Measurements from ENCODE around the gene NSMCE1.

The NSMCE1 gene

GRCh38 chr16:27191352-27191924, 77.1 kb downstream of the NSMCE1 start:
- DNase-seq, result no peak

GRCh38 chr16:27190316-27190871, 78.2 kb downstream of the NSMCE1 start:
- no peak for DNase-seq

DNA sequence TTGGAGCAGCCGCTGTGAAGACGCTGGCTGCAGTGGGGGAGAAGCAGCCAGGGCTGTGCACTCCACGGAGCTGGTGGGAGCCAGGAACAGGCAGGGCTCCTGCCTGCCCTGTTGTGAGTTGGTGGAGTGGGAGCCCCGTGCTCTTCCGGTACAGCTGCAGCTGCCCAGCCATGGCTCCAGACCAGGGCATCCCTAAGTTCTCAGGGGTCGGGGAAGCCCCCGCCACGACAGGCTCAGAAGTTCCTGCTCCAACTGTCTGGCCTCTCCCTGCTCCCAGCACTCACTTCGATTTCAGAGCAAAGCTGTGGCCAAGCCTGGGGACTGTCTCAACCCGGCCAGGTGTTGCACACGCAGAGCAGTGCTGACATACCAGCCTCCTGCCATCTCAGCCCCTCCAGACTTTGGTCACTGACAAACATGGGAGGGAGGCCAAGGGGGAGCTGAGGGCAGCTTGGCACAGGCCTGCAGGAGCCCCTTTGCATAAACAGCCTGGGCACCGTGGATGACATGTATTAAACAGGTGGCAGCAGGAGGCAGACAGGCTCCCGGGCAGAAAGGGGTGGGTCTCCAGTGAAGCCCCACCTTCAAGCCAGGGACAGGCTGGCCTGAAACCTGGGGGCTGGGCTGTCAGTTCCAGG, 79.1 kb downstream of the NSMCE1 start:
- DNase-seq, result no peak

- DNase-seq, result no peak
Measured at GRCh38 chr16:27188633-27189032, 79.9 kb downstream of the NSMCE1 start.

DNA sequence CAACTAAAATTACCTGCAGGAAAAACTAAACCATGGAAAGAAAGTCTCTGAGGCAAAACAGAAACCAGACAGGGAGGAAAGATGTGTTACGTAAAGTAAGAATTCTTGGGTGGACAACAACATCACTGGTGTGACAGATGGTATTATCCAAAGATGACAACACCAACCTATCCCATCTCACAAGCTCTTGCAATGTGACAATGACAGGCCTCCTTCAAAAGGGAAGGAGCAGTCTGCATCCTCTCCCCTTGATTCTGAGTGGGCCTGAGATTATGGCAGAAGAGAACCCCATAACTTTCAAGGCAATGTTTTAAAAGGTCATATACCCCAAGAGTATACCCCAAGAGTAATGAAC, 82.8 kb downstream of the NSMCE1 start:
- no peak for DNase-seq

DNA sequence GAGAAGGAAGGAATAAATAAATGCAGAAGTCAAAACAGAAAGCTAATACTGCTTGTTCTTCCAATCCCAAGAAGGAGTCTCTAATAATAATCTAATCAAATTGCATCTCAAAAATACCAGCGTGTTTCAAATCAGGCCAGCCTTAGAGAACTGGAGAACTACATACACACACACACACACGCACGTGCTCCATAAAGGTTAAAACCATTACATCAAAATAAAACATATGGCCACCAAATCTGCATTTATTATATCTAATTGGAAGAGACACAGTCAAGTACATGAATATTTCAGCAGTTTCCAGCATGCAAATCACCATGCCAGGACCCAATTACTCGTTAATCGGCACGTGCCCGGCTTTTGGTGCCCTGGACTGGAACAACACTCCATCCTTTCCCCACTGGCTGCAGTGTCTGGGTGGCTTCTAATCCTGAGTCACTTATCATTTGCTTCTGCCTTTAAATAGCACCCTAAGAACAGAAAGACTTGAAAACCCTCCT, 85.6 kb downstream of the NSMCE1 start:
- DNase-seq, result no peak

GRCh38 chr16:27181019-27181790, 87.4 kb downstream of the NSMCE1 start:
- DNase-seq, result no peak

GRCh38 chr16:27179500-27180072, 89.0 kb downstream of the NSMCE1 start:
- peak; percentile 70 for DNase-seq

DNA sequence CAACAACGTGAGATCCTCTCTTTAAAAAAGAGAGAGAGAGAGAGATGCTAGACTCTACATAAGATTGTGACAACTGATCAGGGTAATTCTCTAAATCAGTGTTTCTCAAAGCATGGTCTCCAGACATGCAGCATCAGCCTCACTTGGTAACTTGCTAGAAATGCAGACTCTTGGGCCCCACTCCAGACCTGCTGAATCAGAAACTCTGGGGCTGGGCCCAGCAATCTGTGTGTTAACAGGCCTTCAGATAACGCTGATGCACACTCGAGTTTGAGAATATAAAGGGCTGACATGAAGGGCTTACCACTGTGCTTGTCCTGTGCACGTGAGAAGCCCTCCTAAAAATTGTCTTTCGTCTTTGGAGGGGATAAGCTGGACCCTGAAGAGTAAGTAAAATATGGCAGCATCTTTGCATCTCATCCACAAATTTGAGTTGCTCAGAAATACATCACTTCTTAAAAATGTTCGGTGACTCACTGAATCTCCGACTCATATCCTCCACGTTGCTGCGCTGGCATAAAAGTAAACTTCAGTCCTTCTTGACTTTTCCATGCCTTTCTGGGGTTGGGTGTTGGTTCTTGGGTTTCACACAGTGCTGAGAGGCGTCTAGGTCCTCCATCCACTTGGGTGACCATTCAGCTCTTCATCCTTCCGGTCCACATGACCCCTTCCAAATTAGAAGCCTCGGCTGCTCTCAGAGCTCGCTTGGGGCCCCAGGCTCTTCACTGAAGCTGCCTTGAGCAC, 91.4 kb downstream of the NSMCE1 start:
- DNase-seq, result peak; percentile 83

GRCh38 chr16:27175888-27176287, 92.7 kb downstream of the NSMCE1 start:
- DNase-seq, result no peak

All from fibroblast of skin of scalp (primary cell).